ENCODE data around the gene FAM187B. TPM values are rescaled to one million over a fixed set of nuclear protein-coding genes. Genes with fewer than 3 reads are reported as not detected.

FAM187B gene
- total and polyA plus RNA-seq, 2 experiments from 2014 or later, result 0.23 TPM; not detected in 1

DNA sequence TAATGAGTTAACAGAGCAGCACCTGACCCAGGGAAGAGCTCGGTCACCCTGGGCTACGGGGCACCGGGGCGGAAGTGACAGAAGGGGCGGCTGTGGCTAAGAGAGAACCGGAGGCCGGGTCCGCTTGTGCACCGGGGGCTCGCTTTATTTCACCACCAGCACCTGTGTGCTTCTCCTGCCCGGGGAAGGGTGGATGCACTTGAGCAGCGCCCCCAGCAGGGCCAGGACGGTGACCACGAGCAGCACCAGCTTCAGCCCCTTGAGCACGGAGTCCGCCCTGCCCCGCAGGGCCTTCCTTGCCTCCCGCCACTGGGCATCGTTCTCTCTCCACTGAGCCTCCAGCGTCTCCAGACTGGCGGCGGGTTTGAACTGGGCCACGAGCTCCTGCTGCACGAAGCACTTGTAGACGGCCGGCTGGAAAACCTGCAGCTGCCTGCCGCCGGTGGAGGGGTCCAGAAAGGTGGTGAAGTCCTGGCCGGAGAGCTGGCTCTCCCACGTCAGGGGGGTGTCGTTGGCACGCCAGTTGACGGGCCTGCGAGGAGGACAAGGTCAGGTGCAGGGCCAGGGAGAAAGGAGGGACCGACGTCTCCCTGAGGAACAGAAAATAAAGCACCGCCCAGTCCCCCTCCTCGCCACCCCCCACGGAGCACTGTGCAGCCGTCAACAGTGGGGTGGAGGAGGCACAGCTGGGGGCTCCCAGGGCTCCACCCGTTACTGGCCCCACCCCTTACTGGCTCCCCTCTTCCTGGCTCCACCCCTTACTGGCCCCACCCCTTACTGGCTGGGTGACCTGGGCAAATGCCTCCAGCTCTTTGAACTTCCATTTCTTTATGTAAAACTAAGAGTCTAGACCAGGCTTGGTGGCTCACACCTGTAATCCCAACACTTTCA lies 3.6 kb downstream of the FAM187B start (continued):
- TF ChIP-seq CTCF (conservative IDR thresholded peaks at IDR 0.05; ENCODE audit: low read depth in 2 of 2), result peak; percentile 49 to 77
- no peak for TF ChIP-seq ZNF331 (CRISPR knock-in tag; IDR thresholded peaks at IDR 0.05; ENCODE audit: low read depth)
- no peak for TF ChIP-seq ZNF462 (CRISPR knock-in tag; IDR thresholded peaks at IDR 0.05)
- no peak for TF ChIP-seq CREB1 (CRISPR knock-in tag; IDR thresholded peaks at IDR 0.05; ENCODE audit: low read depth)
- no peak for TF ChIP-seq NANOG (IDR thresholded peaks at IDR 0.05; ENCODE audit: borderline replicate concordance)
